K562 (cell line): ENCODE measurements around the gene SLC35E3. TPM values are rescaled to one million over a fixed set of nuclear protein-coding genes. Genes with fewer than 3 reads are reported as not detected.

Source experiments
- ATAC-seq: fragments of 200-7000 bp; cut with Tn5 transposase; 3 replicates; pipeline ENCODE4 v1.9.1; 2020; ENCODE audit warnings: moderate library complexity
- BruUV-seq: library from RNA; stranded (reverse); fragments of 400-500 nt; replicated peaks from 2 replicates; lab custom pipeline; 2021; lab: Mats Ljungman, UMichigan
- CTCF ChIA-PET: fragments of 300-600 bp; formaldehyde crosslinking; extraction: SDS; loops from one replicate; lab custom pipeline; 2021; ENCODE audit warnings: low intra/inter-chr PET ratio; lab: Yijun Ruan, JAX
- POLR2A ChIA-PET: fragments of 300-600, 350-650 bp; sonication (Branson Sonifier 250); formaldehyde crosslinking; extraction: SDS; loops from one replicate; lab custom pipeline; 2021; ENCODE audit warnings: antibody characterized with exemption, inconsistent platforms; lab: Yijun Ruan, JAX
- DNase-seq, 4 experiments: peaks; one replicate each; pipeline versions ENCODE4 v3.0.0 to v3.0.0-alpha.2; 2011 to 2018; ENCODE audit warnings: low spot score in 3 of 4, mixed read lengths in 3 of 4; ENCODE audit errors: extremely low read depth in 1 of 4
- FAIRE-seq: peaks from 2 replicates; lab custom pipeline; 2011; peaks lifted over from hg19 to GRCh38; lab: Jason Lieb, UNC
- H2AFZ ChIP-seq: 2 replicates; pipeline ENCODE4 v1.6.0; 2011; ENCODE audit warnings: low read depth, low read length, control low read depth, inconsistent platforms
- H3K27ac ChIP-seq: fragments of 200-600 bp; 3 replicates; pipeline ENCODE4 v1.8.0; 2011; ENCODE audit warnings: low read depth, mild to moderate bottlenecking, control low read depth, inconsistent platforms, low read length, moderate library complexity, mixed read lengths; ENCODE audit errors: extremely low read depth
- H3K27me3 ChIP-seq, 2 experiments: fragments of 300-600 bp in 1 of 2; 2 replicates in 1 of 2; 3 replicates in 1 of 2; pipeline versions ENCODE4 v1.6.0 to v1.8.0; 2011; ENCODE audit warnings: inconsistent platforms in 2 of 2, low read length in 2 of 2, mild to moderate bottlenecking in 1 of 2, mixed read lengths in 1 of 2, moderate library complexity in 1 of 2; ENCODE audit not compliant: control insufficient read depth in 2 of 2, insufficient read depth in 2 of 2
- H3K36me3 ChIP-seq: fragments of 300-600 bp; 3 replicates; pipeline ENCODE4 v1.8.0; 2011; ENCODE audit warnings: mild to moderate bottlenecking, low read length, inconsistent platforms; ENCODE audit not compliant: control insufficient read depth, insufficient read depth
- H3K4me1 ChIP-seq, 2 experiments: fragments of 200-600 bp in 1 of 2; replicated peaks in 1 of 2; 2 replicates in 1 of 2; 3 replicates in 1 of 2; pipeline versions ENCODE4 v1.5.1 to v1.8.0; 2011; ENCODE audit warnings: inconsistent platforms in 2 of 2, low read length in 2 of 2, mild to moderate bottlenecking in 1 of 2, mixed read lengths in 1 of 2, moderate library complexity in 1 of 2; ENCODE audit not compliant: control insufficient read depth in 2 of 2, insufficient read depth in 2 of 2
- H3K4me2 ChIP-seq: 2 replicates; pipeline ENCODE4 v1.6.1; 2011; ENCODE audit warnings: low read length, control low read depth, inconsistent platforms, mixed read lengths; ENCODE audit not compliant: insufficient read depth
- H3K4me3 ChIP-seq: fragments of 200-600 bp; sonication (generic), shearing (Covaris generic); 2 replicates; pipeline ENCODE4 v1.5.1; 2016; ENCODE audit warnings: control low read depth, inconsistent platforms
- H3K79me2 ChIP-seq: fragments of 200-600 bp; 3 replicates; pipeline ENCODE4 v1.8.0; 2011; ENCODE audit warnings: low read length, inconsistent platforms; ENCODE audit not compliant: control insufficient read depth, insufficient read depth
- H3K9ac ChIP-seq, 2 experiments: 2 replicates each; pipeline versions ENCODE4 v1.6.0 to v1.6.1; 2011; ENCODE audit warnings: low read depth in 2 of 2, low read length in 2 of 2, control low read depth in 1 of 2, inconsistent platforms in 1 of 2, mild to moderate bottlenecking in 1 of 2, mixed read lengths in 1 of 2; ENCODE audit not compliant: insufficient read depth in 1 of 2
- H3K9me1 ChIP-seq: one replicate; pipeline ENCODE4 v1.6.0; 2011; ENCODE audit warnings: inconsistent platforms, mild to moderate bottlenecking, low read length, moderate library complexity; ENCODE audit not compliant: control insufficient read depth, insufficient read depth
- H3K9me3 ChIP-seq: replicated peaks from 2 replicates; pipeline ENCODE4 v1.5.1; 2011; ENCODE audit warnings: low read depth, low read length, inconsistent platforms; ENCODE audit not compliant: control insufficient read depth, insufficient read depth
- H4K20me1 ChIP-seq: replicated peaks from 2 replicates; pipeline ENCODE4 v1.6.1; 2011; ENCODE audit warnings: low read length, inconsistent platforms, mixed read lengths; ENCODE audit not compliant: control insufficient read depth, insufficient read depth
- CCAR2 ChIP-seq: fragments of 200-400 bp; formaldehyde crosslinking; IDR thresholded peaks from 2 replicates; pipeline ENCODE4 v1.6.1; 2017; ENCODE audit warnings: mild to moderate bottlenecking, low read depth, low read length
- CEBPB ChIP-seq: fragments of 450-650 bp; IDR thresholded peaks from 2 replicates; pipeline ENCODE4 v1.6.1; 2016; ENCODE audit warnings: missing genetic modification characterization, missing compliant biosample characterization
- EP400 ChIP-seq: fragments of 450-650 bp; IDR thresholded peaks from 2 replicates; pipeline ENCODE4 v1.6.1; 2017; ENCODE audit warnings: antibody characterized with exemption, mild to moderate bottlenecking, moderate library complexity
- FOXK1 ChIP-seq: sonication (generic); formaldehyde crosslinking; IDR thresholded peaks from 2 replicates; pipeline ENCODE4 v1.8.0; 2022; ENCODE audit warnings: missing genetic modification reagents, mild to moderate bottlenecking, borderline replicate concordance
- HDAC2 ChIP-seq: fragments of 450-650 bp; IDR thresholded peaks from 2 replicates; pipeline ENCODE4 v1.6.1; 2016; ENCODE audit warnings: mild to moderate bottlenecking
- MCM7 ChIP-seq, 2 experiments: fragments of 450-650 bp; IDR thresholded peaks; 2 replicates each; pipeline ENCODE4 v1.6.1; 2016 to 2018
- PYGO2 ChIP-seq: fragments of 450-650 bp; IDR thresholded peaks from 2 replicates; pipeline ENCODE4 v1.6.1; 2016; ENCODE audit warnings: mild to moderate bottlenecking, missing genetic modification characterization, moderate library complexity, missing compliant biosample characterization
- SIN3B ChIP-seq: fragments of 450-650 bp; IDR thresholded peaks from 2 replicates; pipeline ENCODE4 v1.6.1; 2017; ENCODE audit warnings: low read depth, mild to moderate bottlenecking, moderate library complexity
- SRSF3 ChIP-seq: fragments of 200-400 bp; formaldehyde crosslinking; IDR thresholded peaks from 2 replicates; pipeline ENCODE4 v1.6.1; 2016; ENCODE audit warnings: mild to moderate bottlenecking, low read length, moderate library complexity; ENCODE audit not compliant: insufficient read depth
- TRIM24 ChIP-seq, 2 experiments: fragments of 450-650 bp; IDR thresholded peaks; 2 replicates each; pipeline ENCODE4 v1.6.1; 2016
- ZBTB1 ChIP-seq: sonication (generic); formaldehyde crosslinking; IDR thresholded peaks from 2 replicates; pipeline ENCODE4 v1.8.1; 2023; ENCODE audit warnings: missing genetic modification reagents, low read depth, mild to moderate bottlenecking, borderline replicate concordance
- WGBS: fragments of 100-300 bp; shearing (Covaris generic); methylation state at CpG from one replicate; pipeline ENCODE4 v1.1.6; 2016; ENCODE audit warnings: low coverage, mixed read lengths; ENCODE audit not compliant: insufficient coverage; ENCODE audit errors: missing lambda C conversion rate; 5-methylcytosine and 5-hydroxymethylcytosine counted together
- in situ Hi-C: fragments of 300-500 bp; cut with MboI; formaldehyde crosslinking; loops from 4 replicates; pipeline ENCODE4 v1.15.0; 2018; ENCODE audit warnings: inconsistent platforms, mixed read lengths
- intact Hi-C: fragments of 100-400 bp; cut with micrococcal nuclease; formaldehyde crosslinking; loops from 2 replicates; pipeline ENCODE4 v1.14.2; 2022
- polyA plus RNA-seq, 8 experiments: library from polyadenylated mRNA; depleted of rRNA in 4 of 8; stranded (reverse) in 5 of 8; unstranded in 3 of 8; fragments of >200 nt; fragmentation: Nextera tagmentation in 2 of 8; fragmentation: Illumina TruSeq in 1 of 8; extraction: Ambion mirVana in 2 of 8; extraction: Trizol in 1 of 8; gene quantifications; 2 replicates each; pipeline versions ENCODE4 v1.2.1 to v1.2.3, GENCODE V29; 2011 to 2014; ENCODE audit warnings: inconsistent platforms in 1 of 8, missing spikeins in 1 of 8
- total RNA-seq, 7 experiments: library from RNA; depleted of rRNA in 6 of 7; stranded (reverse); fragments of >200 nt in 6 of 7; fragmentation: Illumina TruSeq in 2 of 7; extraction: Trizol in 2 of 7; gene quantifications; 2 replicates each; pipeline versions ENCODE4 v1.2.1 to v1.2.3, GENCODE V29; 2011 to 2021; ENCODE audit warnings: low replicate concordance in 1 of 7

The SLC35E3 gene
- total and polyA plus RNA-seq, 9 of the 15 experiments (the other 6 are each of a cell fraction or from before 2014, with no cell fraction given) = 1.2 to 5.9 (median 3.8) TPM

- 0 out of 2 replicates have a peak, but pooled peaks have one; percentile 15 for TF ChIP-seq HDAC2
- TF ChIP-seq SIN3B = no peak
- TF ChIP-seq CEBPB = no peak
- no peak for TF ChIP-seq SRSF3
- TF ChIP-seq TRIM24 (IDR thresholded peaks at IDR 0.05) = no peak
- no peak for TF ChIP-seq FOXK1 (CRISPR knock-in tag)
- no peak for TF ChIP-seq CCAR2
- TF ChIP-seq MCM7 (IDR thresholded peaks at IDR 0.05) = no peak
Measured at GRCh38 chr12:68808388-68809189, 62.6 kb downstream of the SLC35E3 start (continued).

GRCh38 chr12:68809190-68810026 lies 63.4 kb downstream of the SLC35E3 start:
- no peaks in the 10 kb centered on the region for H3K9me3 ChIP-seq
- peak; percentile 6 for FAIRE-seq
- peak overlapping the region; percentile 99 for H3K9ac ChIP-seq
- H3K79me2 ChIP-seq = peaks cover 65% of the 10 kb centered on the region
- CTCF ChIA-PET = no interaction called here
- ATAC-seq = no peak
- in situ Hi-C loops = no loop called here
- no peak for DNase-seq
- H3K9me1 ChIP-seq = no peaks in the 10 kb centered on the region
- peaks cover 14 to 28% of the 10 kb centered on the region in 2 experiments for H3K4me1 ChIP-seq
- WGBS = 49% methylated on average over 12 of the region's 12 CpGs
- H3K27ac ChIP-seq = peak overlapping the region; percentile 99
- H3K27me3 ChIP-seq = no peaks in the 10 kb centered on the region
- peaks cover 5% of the 10 kb centered on the region; the same call in 1 of the 2 replicates for H4K20me1 ChIP-seq
- H2AFZ ChIP-seq = peak overlapping the region; percentile 28
- BruUV-seq = no TSS peak
- H3K4me2 ChIP-seq = peak overlapping the region; percentile 90
- intact Hi-C loops = no loop called here
- POLR2A ChIA-PET = interaction anchor here (0.7 to 3.2 kb wide), 8 partner anchors 10 to 426 kb away, joined by 3 to 41 read pairs (median 6); partner anchors contain the start of genes RAP1B and SLC35E3
- peaks cover 45% of the 10 kb centered on the region for H3K36me3 ChIP-seq
- peak overlapping the region; percentile 95 for H3K4me3 ChIP-seq
- TF ChIP-seq EP400 (no peak), ZBTB1 (no peak), PYGO2 (tag) (no peak)
